ENCODE results near the gene GRID1.

The GRID1 gene

GRCh38 chr10:86293396-86293791 is 73.2 kb downstream of the GRID1 start:
- DNase-seq (ENCODE audit: low read depth in 2 of 2): no peak

GRCh38 chr10:86292462-86293395 is 73.9 kb downstream of the GRID1 start:
- DNase-seq (ENCODE audit: low read depth in 2 of 2): no peak

- no peak for DNase-seq (ENCODE audit: low read depth in 2 of 2)
These were observed 74.8 kb downstream of the GRID1 start for GRCh38 chr10:86291616-86292340.

GRCh38 chr10:86290933-86291615 is 75.5 kb downstream of the GRID1 start:
- no peak for DNase-seq (ENCODE audit: low read depth in 2 of 2)

- DNase-seq (ENCODE audit: low read depth in 2 of 2): no peak
These were observed 77.1 kb downstream of the GRID1 start for GRCh38 chr10:86289577-86289868.

GRCh38 chr10:86288695-86289576 is 77.7 kb downstream of the GRID1 start:
- DNase-seq (ENCODE audit: low read depth in 2 of 2): no peak

- DNase-seq (ENCODE audit: low read depth in 2 of 2): no peak
These were observed 78.5 kb downstream of the GRID1 start for GRCh38 chr10:86287966-86288579.

GRCh38 chr10:86287110-86287793 is 79.3 kb downstream of the GRID1 start:
- DNase-seq (ENCODE audit: low read depth in 2 of 2): no peak

GRCh38 chr10:86286236-86287109 is 80.1 kb downstream of the GRID1 start:
- DNase-seq (ENCODE audit: low read depth in 2 of 2): no peak

- no peak for DNase-seq (ENCODE audit: low read depth in 2 of 2)
These were observed 81.3 kb downstream of the GRID1 start for GRCh38 chr10:86285136-86285790.

- no peak for DNase-seq (ENCODE audit: low read depth in 2 of 2)
These were observed 82.1 kb downstream of the GRID1 start for GRCh38 chr10:86284355-86285105.

GRCh38 chr10:86283466-86284287 is 82.9 kb downstream of the GRID1 start:
- DNase-seq (ENCODE audit: low read depth in 2 of 2): no peak

GRCh38 chr10:86282664-86283465 is 83.7 kb downstream of the GRID1 start:
- no peak for DNase-seq (ENCODE audit: low read depth in 2 of 2)

- DNase-seq (ENCODE audit: low read depth in 2 of 2): no peak
These were observed 85.2 kb downstream of the GRID1 start for GRCh38 chr10:86281396-86281795.

- DNase-seq (ENCODE audit: low read depth in 2 of 2): no peak
These were observed 97.3 kb downstream of the GRID1 start for GRCh38 chr10:86269332-86269731.

Measured in activated CD8-positive, alpha-beta memory T cell treated with anti-CD3 and anti-CD28 coated beads for 4 hours (primary cell).